Fibroblast of pulmonary artery (primary cell): ENCODE measurements around the gene CPLX1.
"Not testable (repeated sequence)": the region's sequence is repeated elsewhere in the genome, so short reads cannot be mapped to it uniquely, and the experiment has no call there.

ENCODE experiments used
- DNase-seq: peaks from one replicate; pipeline ENCODE4 v3.0.0-alpha.2; 2010; ENCODE audit warnings: low read depth
- H3K4me3 ChIP-seq: replicated peaks from 2 replicates; pipeline ENCODE4 v1.5.1; 2011; ENCODE audit warnings: low read depth, mild to moderate bottlenecking, control low read depth, low read length, moderate library complexity
- TF ChIP-seq, protein P1 (sequence below): IDR thresholded peaks from 2 replicates; pipeline ENCODE4 v1.5.1; 2011; ENCODE audit warnings: mild to moderate bottlenecking, control low read depth, low read length, inconsistent platforms; ENCODE audit errors: missing control alignments

Gene CPLX1

GRCh38 chr4:776743-777441 is 49.0 kb downstream of the CPLX1 start:
- TF ChIP-seq, protein P1, sequence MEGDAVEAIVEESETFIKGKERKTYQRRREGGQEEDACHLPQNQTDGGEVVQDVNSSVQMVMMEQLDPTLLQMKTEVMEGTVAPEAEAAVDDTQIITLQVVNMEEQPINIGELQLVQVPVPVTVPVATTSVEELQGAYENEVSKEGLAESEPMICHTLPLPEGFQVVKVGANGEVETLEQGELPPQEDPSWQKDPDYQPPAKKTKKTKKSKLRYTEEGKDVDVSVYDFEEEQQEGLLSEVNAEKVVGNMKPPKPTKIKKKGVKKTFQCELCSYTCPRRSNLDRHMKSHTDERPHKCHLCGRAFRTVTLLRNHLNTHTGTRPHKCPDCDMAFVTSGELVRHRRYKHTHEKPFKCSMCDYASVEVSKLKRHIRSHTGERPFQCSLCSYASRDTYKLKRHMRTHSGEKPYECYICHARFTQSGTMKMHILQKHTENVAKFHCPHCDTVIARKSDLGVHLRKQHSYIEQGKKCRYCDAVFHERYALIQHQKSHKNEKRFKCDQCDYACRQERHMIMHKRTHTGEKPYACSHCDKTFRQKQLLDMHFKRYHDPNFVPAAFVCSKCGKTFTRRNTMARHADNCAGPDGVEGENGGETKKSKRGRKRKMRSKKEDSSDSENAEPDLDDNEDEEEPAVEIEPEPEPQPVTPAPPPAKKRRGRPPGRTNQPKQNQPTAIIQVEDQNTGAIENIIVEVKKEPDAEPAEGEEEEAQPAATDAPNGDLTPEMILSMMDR, result no peak
- no peak for DNase-seq
- H3K4me3 ChIP-seq, result no peak overlapping the region

GRCh38 chr4:775485-775884 is 50.4 kb downstream of the CPLX1 start:
- H3K4me3 ChIP-seq, DNase-seq: not testable (repeated sequence)

GRCh38 chr4:774419-775092 is 51.4 kb downstream of the CPLX1 start:
- not testable (repeated sequence) for H3K4me3 ChIP-seq, DNase-seq

DNA sequence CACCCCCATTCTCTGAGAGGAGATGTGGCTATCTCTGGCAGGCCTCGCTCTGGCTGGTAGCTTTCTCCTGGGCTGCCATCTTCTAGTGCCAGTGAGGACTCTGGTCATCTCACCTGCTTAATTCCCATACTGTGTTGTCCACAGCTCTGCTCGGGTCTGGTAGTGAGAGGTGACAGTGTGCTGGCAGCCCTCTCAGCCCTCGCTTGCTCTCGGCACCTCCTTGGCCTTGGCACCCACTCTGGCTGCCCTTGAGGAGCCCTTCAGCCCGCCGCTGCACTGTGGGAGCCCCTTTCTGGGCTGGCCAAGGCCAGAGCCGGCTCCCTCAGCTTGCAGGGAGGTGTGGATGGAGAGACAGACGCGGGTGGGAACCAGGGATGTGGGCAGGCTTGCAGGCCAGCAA is 52.7 kb downstream of the CPLX1 start:
- no peak for DNase-seq
- TF ChIP-seq, protein P1, result no peak
- no peak overlapping the region for H3K4me3 ChIP-seq

- H3K4me3 ChIP-seq, result no peak overlapping the region
- TF ChIP-seq, protein P1, result no peak
- no peak for DNase-seq
These were observed 53.2 kb downstream of the CPLX1 start for GRCh38 chr4:772776-773175.

- DNase-seq, result no peak
- no peak overlapping the region for H3K4me3 ChIP-seq
- TF ChIP-seq, protein P1, result no peak
These were observed 53.8 kb downstream of the CPLX1 start for GRCh38 chr4:772118-772517.

GRCh38 chr4:771464-771863 is 54.5 kb downstream of the CPLX1 start:
- TF ChIP-seq, protein P1, result no peak
- DNase-seq, result no peak
- no peak overlapping the region for H3K4me3 ChIP-seq

DNA sequence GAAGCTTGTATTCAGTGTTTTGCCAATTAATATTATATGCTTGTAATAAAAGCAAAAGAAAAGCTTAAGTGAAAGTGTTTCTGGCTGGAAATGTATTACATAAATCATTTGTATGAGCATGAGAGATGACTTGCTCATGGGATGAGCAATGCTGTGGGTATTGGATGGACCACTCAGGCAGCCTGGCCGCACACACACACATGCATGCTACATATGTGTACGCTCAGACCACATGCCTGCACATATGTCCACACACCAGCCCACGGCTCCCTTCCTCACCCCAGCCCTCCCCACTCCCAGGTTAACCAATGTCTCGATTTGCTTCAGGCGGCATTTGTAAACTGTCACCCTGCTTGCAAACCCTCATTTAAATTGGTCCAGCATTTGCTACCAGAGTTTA is 55.9 kb downstream of the CPLX1 start:
- no peak overlapping the region for H3K4me3 ChIP-seq
- no peak for DNase-seq
- TF ChIP-seq, protein P1, result no peak
